HTR-8/SVneo (cell line): ENCODE results near the gene ADGRE2.

ENCODE experiments used
- DNase-seq: peaks from one replicate; pipeline ENCODE4 v3.0.0; 2011; ENCODE audit warnings: low spot score, mixed read lengths; ENCODE audit not compliant: insufficient read length
- FAIRE-seq: peaks from 2 replicates; lab custom pipeline; 2011; peaks lifted over from hg19 to GRCh38; lab: Jason Lieb, UNC

ADGRE2 gene

GRCh38 chr19:14758816-14759215, 19.5 kb downstream of the ADGRE2 start:
- DNase-seq (no peak), FAIRE-seq (no peak)

- FAIRE-seq, result no peak
- no peak for DNase-seq
Observed at GRCh38 chr19:14748601-14749000, 29.8 kb downstream of the ADGRE2 start.

- FAIRE-seq (no peak), DNase-seq (no peak)
Observed at GRCh38 chr19:14746886-14747285, 31.5 kb downstream of the ADGRE2 start.

- FAIRE-seq, result no peak
- DNase-seq, result no peak
Observed at GRCh38 chr19:14735915-14736314, 42.4 kb downstream of the ADGRE2 start.

GRCh38 chr19:14733574-14733973, 44.8 kb downstream of the ADGRE2 start:
- DNase-seq (no peak), FAIRE-seq (no peak)

- DNase-seq, result no peak
- FAIRE-seq, result no peak
Observed at GRCh38 chr19:14732510-14732909, 45.9 kb downstream of the ADGRE2 start.

GRCh38 chr19:14731200-14731599, 47.2 kb downstream of the ADGRE2 start:
- no peak for DNase-seq
- FAIRE-seq, result no peak

- DNase-seq, result no peak
- no peak for FAIRE-seq
Observed at GRCh38 chr19:14728595-14728994, 49.8 kb downstream of the ADGRE2 start.

GRCh38 chr19:14722127-14722526, 56.2 kb downstream of the ADGRE2 start:
- FAIRE-seq (no peak), DNase-seq (no peak)

- DNase-seq, result no peak
- FAIRE-seq, result no peak
Observed at GRCh38 chr19:14719162-14719561, 59.2 kb downstream of the ADGRE2 start.

GRCh38 chr19:14718522-14719116, 59.7 kb downstream of the ADGRE2 start:
- DNase-seq, result no peak
- no peak for FAIRE-seq

GRCh38 chr19:14715841-14716240, 62.5 kb downstream of the ADGRE2 start:
- DNase-seq (no peak), FAIRE-seq (no peak)

- no peak for FAIRE-seq
- DNase-seq, result no peak
Observed at GRCh38 chr19:14704450-14704849, 73.9 kb downstream of the ADGRE2 start.

GRCh38 chr19:14703833-14704232, 74.5 kb downstream of the ADGRE2 start:
- FAIRE-seq (no peak), DNase-seq (no peak)

GRCh38 chr19:14700711-14701375, 77.5 kb downstream of the ADGRE2 start:
- DNase-seq (no peak), FAIRE-seq (no peak)

GRCh38 chr19:14699641-14700040, 78.7 kb downstream of the ADGRE2 start:
- no peak for DNase-seq
- FAIRE-seq, result no peak

- DNase-seq (no peak), FAIRE-seq (no peak)
Observed at GRCh38 chr19:14695471-14695870, 82.9 kb downstream of the ADGRE2 start.

GRCh38 chr19:14694641-14695266, 83.6 kb downstream of the ADGRE2 start:
- no peak for FAIRE-seq

GRCh38 chr19:14689598-14690503, 88.5 kb downstream of the ADGRE2 start, which contains the start of gene ZNF333:
TSS of gene ZNF333 (plus strand) at chr19:14690048. CDS start at chr19:14693492, 3,444 bp downstream.
- peak; percentile 95 for FAIRE-seq

More at GRCh38 chr19:14694641-14695266, 83.6 kb downstream of the ADGRE2 start:
- no peak for DNase-seq

GRCh38 chr19:14686411-14686810, 91.9 kb downstream of the ADGRE2 start:
- no peak for DNase-seq
- no peak for FAIRE-seq

More at GRCh38 chr19:14689598-14690503, 88.5 kb downstream of the ADGRE2 start, which contains the start of gene ZNF333:
- DNase-seq, result peak; percentile 94
